ENCODE data around the gene BRINP3. TPM values are rescaled to one million over a fixed set of nuclear protein-coding genes. Genes with fewer than 3 reads are reported as not detected.
A peak's percentile ranks its signal among the peaks of the same experiment; 100 is the strongest.

Gene BRINP3
- total RNA-seq, 4 donors from 2014 or later, result 3.5 to 34.1 (median 9.5) TPM

- Histone ChIP-seq H3K9me3 (no peaks in the 10 kb centered on the region), H3K27ac (replicated peaks in 1 of 4) (no peak overlapping the region), H3K27me3 (no peaks in the 10 kb centered on the region), H3K4me1 (no peaks in the 10 kb centered on the region), H3K4me3 (no peak overlapping the region), H3K36me3 (no peaks in the 10 kb centered on the region)
- TF ChIP-seq CTCF (IDR thresholded peaks at IDR 0.05) (no peak), EP300 (IDR thresholded peaks at IDR 0.05) (no peak), POLR2A (IDR thresholded peaks at IDR 0.05; ENCODE audit: low read depth) (no peak), POLR2AphosphoS5 (IDR thresholded peaks at IDR 0.05) (no peak)
- intact Hi-C loops (cut with DNase I), result no loop called here
- no peak for DNase-seq (ENCODE audit: extremely low spot score)
- 95% methylated on average over 2 of the region's 2 CpGs for WGBS
Observed at GRCh38 chr1:190491404-190491803, 13.7 kb upstream of the BRINP3 start.

GRCh38 chr1:190484045-190484444, 6.4 kb upstream of the BRINP3 start:
- DNase-seq (ENCODE audit: extremely low spot score), result no peak
- WGBS, result 73% methylated on average over 1 of the region's 1 CpG
- intact Hi-C loops (cut with DNase I), result no loop called here

GRCh38 chr1:190480231-190480630, 2.6 kb upstream of the BRINP3 start:
- intact Hi-C loops (cut with DNase I), result no loop called here
- H3K27ac ChIP-seq (replicated peaks in 1 of 4), result no peak overlapping the region
- H3K36me3 ChIP-seq, result no peaks in the 10 kb centered on the region
- no peak overlapping the region for H3K4me3 ChIP-seq
- peaks cover 0 to 22% (median 2%) of the 10 kb centered on the region in 4 donors for H3K27me3 ChIP-seq
- no peak for DNase-seq (ENCODE audit: extremely low spot score)
- H3K4me1 ChIP-seq, result peaks cover 6 to 25% (median 22%) of the 10 kb centered on the region in 4 donors
- TF ChIP-seq POLR2AphosphoS5 (IDR thresholded peaks at IDR 0.05) (no peak), POLR2A (IDR thresholded peaks at IDR 0.05; ENCODE audit: low read depth) (no peak), CTCF (IDR thresholded peaks at IDR 0.05) (no peak), EP300 (IDR thresholded peaks at IDR 0.05) (no peak)
- no peaks in the 10 kb centered on the region for H3K9me3 ChIP-seq

More at GRCh38 chr1:190484045-190484444, 6.4 kb upstream of the BRINP3 start:
- Histone ChIP-seq H3K4me3 (no peak overlapping the region), H3K27me3 (peaks cover 0 to 1% (median 0%) of the 10 kb centered on the region in 4 donors), H3K36me3 (no peaks in the 10 kb centered on the region), H3K4me1 (peaks cover 0 to 6% (median 3%) of the 10 kb centered on the region in 4 donors), H3K27ac (replicated peaks in 1 of 4) (no peak overlapping the region), H3K9me3 (no peaks in the 10 kb centered on the region)
- no peak for TF ChIP-seq EP300 (IDR thresholded peaks at IDR 0.05)
- no peak for TF ChIP-seq CTCF (IDR thresholded peaks at IDR 0.05)
- no peak for TF ChIP-seq POLR2A (IDR thresholded peaks at IDR 0.05; ENCODE audit: low read depth)
- no peak for TF ChIP-seq POLR2AphosphoS5 (IDR thresholded peaks at IDR 0.05)

- TF ChIP-seq CTCF (IDR thresholded peaks at IDR 0.05) (peak in 2 of 3 experiments; percentile 16 to 20), POLR2AphosphoS5 (IDR thresholded peaks at IDR 0.05) (no peak)
- H3K9me3 ChIP-seq, result no peaks in the 10 kb centered on the region
- WGBS, result 52% methylated on average over 4 of the region's 4 CpGs
- no peak overlapping the region for H3K27ac ChIP-seq (replicated peaks in 1 of 4)
- no peaks in the 10 kb centered on the region for H3K36me3 ChIP-seq
- H3K4me1 ChIP-seq, result peaks cover 6 to 25% (median 23%) of the 10 kb centered on the region in 4 donors
- no peak for DNase-seq (ENCODE audit: extremely low spot score)
- peaks cover 0 to 24% (median 2%) of the 10 kb centered on the region in 4 donors for H3K27me3 ChIP-seq
- intact Hi-C loops (cut with DNase I), result no loop called here
- H3K4me3 ChIP-seq, result peak overlapping the region in 2 of 4 donors; percentile 57 to 62
Observed at GRCh38 chr1:190479516-190479915, 1.9 kb upstream of the BRINP3 start.

- Histone ChIP-seq H3K27me3 (peaks cover 0 to 24% (median 2%) of the 10 kb centered on the region in 4 donors), H3K9me3 (no peaks in the 10 kb centered on the region), H3K27ac (replicated peaks in 1 of 4) (peak overlapping the region; percentile 65 to 78 (median 74)), H3K4me3 (peak overlapping the region; percentile 52 to 62 (median 59)), H3K4me1 (peaks cover 6 to 25% (median 23%) of the 10 kb centered on the region in 4 donors), H3K36me3 (no peaks in the 10 kb centered on the region)
- intact Hi-C loops (cut with DNase I), result no loop called here
- TF ChIP-seq POLR2AphosphoS5 (IDR thresholded peaks at IDR 0.05), result no peak
- WGBS, result 13% methylated on average over 4 of the region's 4 CpGs
- no peak for DNase-seq (ENCODE audit: extremely low spot score)
Observed at GRCh38 chr1:190479050-190479397, 1.4 kb upstream of the BRINP3 start.

All from esophagus muscularis mucosa (tissue), 4 donors.